Tibial nerve (tissue), 4 donors: ENCODE measurements around the gene XPOT.

Experiments used
- CTCF ChIP-seq, 5 experiments: fragments of 200-600 bp in 3 of 5; fragments of 450-650 bp in 2 of 5; sonication (generic) in 3 of 5; IDR thresholded peaks; one replicate each; pipeline ENCODE4 v1.5.1; 2016 to 2019; ENCODE audit warnings: antibody characterized with exemption in 5 of 5, mild to moderate bottlenecking in 3 of 5, moderate library complexity in 2 of 5
- EP300 ChIP-seq, 2 donors: sonication (generic); formaldehyde crosslinking; IDR thresholded peaks; one replicate each; pipeline ENCODE4 v1.6.1; 2017; ENCODE audit warnings: antibody characterized with exemption in 2 of 2, mild to moderate bottlenecking in 1 of 2
- POLR2A ChIP-seq, 2 donors: fragments of 450-650 bp; IDR thresholded peaks; one replicate each; pipeline ENCODE4 v1.6.1; 2017; ENCODE audit warnings: antibody characterized with exemption in 2 of 2, mild to moderate bottlenecking in 2 of 2, moderate library complexity in 2 of 2

- TF ChIP-seq CTCF (IDR thresholded peaks at IDR 0.05) (no peak), POLR2A (IDR thresholded peaks at IDR 0.05) (no peak), EP300 (IDR thresholded peaks at IDR 0.05) (no peak)
Measured at GRCh38 chr12:64419696-64420095, 15.5 kb downstream of the XPOT start.
